Activated gamma-delta T cell treated with Interleukin-2 at 50 U/mL for 16 hours (primary cell): Measurements from ENCODE around the gene MICAL2.

ENCODE experiments used
- DNase-seq: peaks from one replicate; pipeline ENCODE4 v3.0.0-alpha.2; 2020

MICAL2 gene

DNA sequence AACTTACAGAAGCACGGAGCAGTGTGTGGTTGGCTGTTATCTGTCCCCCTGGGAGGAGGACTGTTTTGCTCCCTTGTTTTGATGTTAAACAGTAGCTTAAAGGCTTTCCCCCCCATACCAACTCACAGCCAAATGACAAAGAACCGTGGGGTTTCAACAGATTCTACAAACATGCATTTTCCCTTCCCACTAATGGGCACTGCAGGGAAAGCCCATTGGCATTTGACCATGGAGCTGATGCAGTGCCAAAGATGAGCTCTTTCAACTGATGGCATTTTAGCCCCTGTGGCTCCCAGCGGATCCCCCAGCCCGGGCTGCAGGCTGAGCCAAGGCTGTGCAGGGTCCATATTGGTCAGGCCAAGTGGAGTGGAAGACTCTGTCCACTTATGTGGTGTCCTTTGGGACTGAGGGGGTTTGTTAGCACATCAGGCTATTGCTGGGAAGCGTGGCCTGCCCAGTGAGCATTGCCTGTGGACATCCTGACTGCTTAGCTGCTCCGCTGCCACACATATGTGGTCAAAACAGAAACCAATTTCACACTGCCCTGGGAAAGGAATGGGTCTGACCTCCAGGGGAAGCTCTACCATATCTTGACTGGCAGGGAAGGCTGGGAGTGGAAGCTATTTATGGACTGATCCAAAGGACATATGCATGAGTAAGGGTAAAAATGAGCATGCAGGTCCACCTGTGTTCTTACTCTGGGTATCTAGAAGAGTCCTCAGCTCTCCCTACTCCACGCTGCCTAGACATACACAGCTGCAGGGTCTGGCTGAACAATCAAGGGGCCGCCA lies 150.5 kb downstream of the MICAL2 start:
- DNase-seq, result no peak

DNA sequence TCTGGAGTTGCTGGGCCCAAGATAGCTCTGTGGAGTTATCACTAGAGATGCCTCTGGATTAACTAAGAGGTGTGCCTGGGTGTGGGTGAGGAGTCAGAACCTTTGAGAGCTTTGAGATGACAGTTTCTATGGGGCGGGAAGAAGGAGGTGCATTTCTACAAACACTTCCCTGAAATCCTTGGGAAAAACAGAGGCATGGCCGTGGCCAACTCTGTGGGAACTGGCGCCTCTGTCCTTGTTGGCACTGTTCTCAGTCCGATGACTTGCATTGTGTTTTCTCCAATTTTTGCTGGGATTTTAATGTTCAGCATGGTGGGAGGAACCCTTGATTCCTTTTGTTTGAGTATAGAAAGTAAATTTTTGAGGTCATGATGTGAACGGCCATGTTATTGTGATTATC lies 151.2 kb downstream of the MICAL2 start:
- no peak for DNase-seq

DNA sequence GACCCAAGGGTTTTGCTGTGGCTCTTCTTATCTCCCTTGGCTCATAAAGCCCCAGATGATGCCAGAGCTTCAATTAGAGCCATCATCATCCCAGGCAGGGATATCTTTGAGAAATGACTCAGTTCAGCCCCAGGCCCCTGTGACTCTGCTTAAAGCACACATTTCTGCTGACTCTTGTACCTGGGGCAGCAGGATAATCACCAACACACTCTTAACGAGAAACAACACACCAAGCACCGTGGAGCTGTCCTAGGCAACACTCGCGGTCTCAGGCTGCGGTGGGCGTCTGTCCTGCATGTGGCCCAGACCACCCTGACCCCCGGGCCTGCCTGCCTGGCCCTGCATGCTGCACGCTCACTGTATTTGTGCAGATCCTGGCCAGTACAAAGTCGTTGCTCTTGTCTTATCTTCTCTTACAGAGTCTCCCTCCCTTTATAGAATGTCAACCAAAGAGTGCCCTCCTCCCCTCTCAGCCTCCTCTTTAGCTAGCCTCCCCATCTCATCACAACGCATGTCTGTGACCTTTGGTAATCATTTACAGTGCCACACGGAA lies 152.8 kb downstream of the MICAL2 start:
- DNase-seq, result no peak

DNA sequence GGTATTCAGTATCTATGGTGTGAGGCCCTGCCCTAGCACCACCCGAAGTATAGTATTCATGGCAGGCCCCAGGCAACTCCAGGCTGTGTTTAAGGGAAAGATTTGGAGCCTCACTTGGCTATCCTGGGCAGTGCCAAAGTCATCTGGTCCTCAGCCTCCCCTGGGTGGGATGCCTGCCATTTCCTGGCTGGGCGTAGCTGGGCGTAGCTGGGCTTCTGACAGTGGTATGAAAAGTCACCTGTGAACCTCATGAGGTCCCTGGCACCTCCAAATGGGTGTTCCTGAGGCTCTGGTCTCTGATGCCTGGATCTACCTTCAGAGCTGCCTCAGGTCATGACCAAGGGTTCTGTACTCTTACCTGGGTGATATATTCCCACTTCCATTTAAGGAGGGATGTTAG lies 154.0 kb downstream of the MICAL2 start:
- DNase-seq, result no peak

DNA sequence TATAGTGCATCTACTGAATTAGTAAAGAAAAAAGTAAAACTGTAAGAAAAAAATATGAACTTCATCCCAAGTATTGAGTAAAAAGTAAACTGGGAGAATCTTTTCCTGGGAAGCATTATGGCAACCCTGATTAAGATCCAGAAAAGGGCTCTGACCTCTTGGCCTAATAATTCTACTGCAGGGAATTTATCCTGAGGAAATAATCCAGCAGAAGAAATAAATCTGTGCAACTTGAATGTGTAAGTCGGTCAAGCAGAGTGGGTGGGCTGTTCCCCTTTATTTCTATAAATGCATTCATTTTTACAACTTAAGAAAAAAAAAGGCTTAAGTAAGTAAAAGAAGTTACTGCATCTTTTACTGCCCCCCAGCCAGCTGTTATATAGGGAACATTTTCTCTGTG lies 155.7 kb downstream of the MICAL2 start:
- no peak for DNase-seq

DNA sequence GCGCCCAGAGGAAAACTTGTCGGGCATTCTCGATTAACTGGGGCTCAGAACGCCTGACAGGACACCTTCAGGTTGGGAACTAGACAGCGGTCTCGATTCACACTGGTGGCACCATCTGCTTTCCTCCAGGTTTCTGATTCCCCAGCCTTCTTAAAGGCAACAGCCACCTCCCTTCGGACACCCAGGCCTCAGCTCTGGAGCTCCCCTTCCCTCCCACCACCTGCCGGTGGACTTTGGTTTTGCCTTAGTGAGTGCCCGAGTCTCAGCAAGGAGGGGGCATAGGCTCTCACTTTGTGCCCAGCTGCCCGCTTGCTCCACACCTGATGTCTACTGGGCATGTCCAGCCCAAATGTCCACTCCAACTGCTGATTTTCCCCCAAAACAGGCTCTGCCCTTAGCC lies 156.6 kb downstream of the MICAL2 start:
- DNase-seq, result no peak

DNA sequence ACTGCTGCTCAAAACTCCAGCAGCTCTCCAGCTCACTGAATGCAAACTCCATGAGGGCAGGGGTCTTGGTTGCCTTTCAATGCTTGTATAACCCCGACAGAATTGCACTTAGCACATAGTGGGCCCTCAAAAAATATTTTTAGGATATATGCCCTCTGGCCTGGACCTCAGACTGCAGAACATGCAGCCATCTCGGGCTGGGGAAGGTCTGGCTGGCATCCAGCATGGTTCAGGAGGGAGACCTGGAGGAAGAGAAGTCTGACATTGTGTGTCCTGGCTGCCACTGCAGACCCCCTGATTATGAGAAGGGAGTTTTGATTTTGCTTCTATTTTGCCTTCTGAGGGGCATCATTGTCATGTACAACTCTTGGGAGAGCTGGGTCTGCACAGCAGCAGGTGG lies 157.5 kb downstream of the MICAL2 start:
- no peak for DNase-seq

DNA sequence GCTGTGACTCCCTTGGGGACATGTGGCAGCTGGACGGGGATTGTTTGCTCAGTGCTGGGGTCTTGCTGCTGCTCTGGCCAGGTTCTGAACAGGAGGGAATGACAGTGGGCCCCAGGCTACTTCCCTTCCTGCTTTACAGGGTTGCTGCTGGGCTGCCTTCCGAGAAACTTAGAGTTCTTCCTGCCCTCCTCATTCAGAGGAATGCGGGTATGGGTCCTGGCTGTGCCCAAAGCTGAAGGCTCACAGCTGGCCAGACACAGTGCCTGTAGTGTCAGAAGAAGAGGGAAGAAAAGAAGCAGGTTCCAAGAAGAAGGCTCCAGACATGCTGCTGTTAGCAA lies 158.7 kb downstream of the MICAL2 start:
- DNase-seq, result no peak

DNA sequence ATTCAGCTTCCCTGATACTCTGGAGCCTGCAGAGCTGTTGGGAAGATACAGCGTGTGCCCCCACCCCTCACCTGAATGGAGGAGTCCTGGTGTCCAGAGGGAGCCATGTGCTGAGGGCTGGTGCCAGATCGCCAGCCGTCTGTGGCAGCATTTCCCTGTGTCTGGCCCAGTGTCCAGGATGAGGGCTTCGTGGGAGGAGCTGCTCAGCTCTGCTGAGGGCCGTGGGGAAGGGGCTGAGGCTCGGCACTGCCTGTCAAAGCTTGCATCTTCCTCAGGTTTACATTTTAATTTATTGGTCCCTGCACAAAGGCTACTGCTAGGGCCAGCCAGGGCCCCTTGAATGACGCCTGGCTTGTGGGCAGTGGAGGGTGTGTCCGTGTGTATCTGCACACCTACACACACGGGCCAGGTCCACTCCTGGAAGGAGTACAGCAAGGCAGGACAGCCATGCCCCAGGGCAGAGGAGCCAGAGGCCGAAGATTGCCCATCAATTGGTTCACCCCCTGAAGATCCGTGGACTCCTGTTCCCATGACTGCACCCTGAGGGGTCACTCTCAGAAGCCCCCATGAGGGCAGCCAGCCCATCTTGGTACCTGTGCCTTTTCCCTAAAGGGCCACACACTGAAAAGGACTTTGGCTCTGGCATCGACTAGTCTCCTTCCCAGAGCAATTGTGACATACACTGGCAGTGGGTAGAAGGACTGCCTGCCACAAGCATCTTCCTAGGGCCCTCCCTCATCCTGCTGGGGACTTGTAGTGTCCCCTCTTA lies 159.2 kb downstream of the MICAL2 start:
- DNase-seq, result no peak

DNA sequence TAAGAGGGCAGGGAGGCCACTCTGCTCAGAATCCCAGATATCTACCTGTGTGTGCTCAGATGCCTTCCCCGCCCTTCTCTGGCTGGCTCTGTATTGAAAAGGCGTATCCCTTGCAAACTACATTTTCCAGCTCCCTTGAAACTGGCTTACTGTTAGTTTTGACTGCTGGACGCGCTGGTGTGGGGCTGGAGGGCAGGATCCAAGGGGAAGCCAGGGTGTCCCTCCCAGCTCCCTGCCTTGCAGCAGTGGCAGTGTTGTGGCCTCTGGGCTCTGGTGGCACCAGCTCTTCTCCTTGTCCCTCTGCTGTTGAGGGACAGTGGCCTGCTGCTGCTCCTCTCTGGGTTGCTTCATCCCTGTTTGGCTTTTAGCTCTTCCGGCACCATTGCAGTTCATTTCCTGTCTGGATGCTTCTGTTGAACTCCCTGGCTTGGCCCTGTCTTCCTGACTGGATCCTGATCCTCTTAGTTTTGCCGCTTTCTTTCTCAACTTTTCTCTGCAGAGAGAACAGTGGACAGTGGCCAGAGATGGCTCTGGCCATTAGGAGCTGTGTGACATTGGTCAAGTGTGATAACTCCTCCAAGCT lies 159.9 kb downstream of the MICAL2 start:
- no peak for DNase-seq

DNA sequence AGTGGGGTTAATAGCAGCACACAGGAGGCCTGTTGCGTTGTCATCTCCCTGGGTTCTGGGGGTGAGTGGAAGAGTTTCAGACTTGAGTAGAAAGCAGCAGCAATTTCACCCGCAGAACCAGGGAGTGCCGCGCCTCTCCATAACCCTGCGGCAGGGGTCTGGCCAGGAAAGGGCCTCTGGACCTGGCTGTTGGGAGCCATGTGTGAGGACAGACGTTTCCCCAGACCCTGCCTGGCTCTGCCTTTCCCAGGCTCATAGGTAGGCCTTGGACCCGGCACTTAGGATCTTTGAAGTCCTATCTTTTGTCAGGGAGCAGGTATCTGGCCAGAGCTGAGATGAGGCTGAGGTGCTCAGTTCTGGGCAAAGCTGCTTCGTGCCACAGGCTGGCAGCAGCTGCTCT lies 160.4 kb downstream of the MICAL2 start:
- DNase-seq, result no peak

DNA sequence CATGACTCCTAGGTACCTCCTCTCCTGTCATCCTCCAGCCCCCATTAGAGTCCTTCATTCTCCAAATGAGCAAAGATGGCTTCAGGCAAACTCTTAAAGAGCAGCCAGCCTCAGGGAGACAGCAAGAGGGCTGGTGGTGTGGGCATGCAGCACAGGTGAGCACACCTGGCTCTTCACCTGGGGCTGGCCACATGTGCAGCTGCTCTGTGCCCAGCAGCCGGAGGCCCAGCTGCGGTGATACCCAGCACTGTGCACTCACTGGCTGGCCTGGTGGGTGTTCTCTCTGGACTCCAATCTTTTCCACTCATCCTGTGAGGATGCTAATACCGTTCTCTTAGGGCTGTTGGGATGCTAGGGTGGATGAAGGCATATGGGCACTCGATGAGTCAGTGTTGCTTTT lies 160.9 kb downstream of the MICAL2 start:
- DNase-seq, result no peak

DNA sequence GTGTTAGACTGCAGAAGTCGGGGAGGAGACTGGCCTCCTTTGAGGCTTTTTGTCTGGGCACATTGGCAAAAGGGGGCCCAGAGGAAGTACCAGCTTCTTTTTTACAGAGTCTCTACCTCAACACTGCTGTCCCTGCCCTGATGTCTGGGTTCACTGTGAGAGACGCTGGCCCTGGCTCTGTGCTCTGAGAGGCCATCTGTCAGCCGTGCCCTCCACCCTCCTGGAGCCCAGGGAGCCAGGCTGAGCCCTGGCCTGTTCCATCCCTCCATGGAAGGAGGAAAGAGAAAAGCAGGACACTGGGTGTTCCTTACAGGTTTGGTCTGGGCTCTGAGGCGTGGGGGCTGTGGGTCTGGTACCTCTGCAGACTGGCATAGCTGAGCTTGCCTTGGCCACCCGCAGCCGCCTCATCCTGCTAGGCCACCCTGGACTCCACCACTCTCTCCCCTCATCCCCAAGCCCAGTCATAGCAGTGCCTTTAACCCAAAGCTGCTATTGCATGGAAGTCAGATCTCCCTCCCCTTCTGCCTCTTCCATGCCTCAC lies 161.5 kb downstream of the MICAL2 start:
- no peak for DNase-seq

DNA sequence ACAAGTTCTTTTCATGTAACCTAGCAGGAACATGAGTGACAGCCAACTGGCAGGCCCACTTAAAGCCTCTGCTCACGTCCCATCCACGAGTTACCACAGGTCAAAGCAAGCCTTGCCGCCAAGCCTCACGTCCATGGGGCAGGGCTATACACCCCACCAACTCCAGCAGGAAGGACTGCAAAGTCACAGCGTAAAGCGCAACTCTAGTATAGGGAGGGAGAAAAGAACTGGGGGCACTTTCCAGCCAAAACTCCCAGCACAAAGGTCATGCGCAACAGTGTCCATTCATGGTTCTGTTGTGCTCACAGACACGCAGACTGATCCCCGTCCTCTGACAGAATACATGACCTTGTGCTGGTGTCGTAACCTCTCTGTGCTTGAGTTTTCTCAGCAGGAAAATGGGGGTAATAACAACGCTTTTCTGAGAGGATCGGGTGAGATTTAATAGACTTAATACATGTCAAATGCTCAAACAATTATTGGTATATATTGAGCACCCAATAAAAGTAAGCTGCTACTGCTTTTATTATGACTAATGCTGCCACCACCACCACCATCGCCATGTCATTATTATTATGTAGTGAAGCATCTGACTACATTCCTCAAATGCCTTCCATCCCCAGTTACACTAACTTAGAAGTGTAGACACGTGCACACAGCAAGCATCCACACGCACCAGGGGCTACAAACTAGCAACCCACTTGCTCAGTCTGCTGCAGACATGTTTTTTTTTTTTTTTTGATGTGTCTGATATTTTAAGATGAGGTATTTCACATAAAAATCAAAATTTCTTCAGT lies 162.6 kb downstream of the MICAL2 start:
- DNase-seq, result no peak

DNA sequence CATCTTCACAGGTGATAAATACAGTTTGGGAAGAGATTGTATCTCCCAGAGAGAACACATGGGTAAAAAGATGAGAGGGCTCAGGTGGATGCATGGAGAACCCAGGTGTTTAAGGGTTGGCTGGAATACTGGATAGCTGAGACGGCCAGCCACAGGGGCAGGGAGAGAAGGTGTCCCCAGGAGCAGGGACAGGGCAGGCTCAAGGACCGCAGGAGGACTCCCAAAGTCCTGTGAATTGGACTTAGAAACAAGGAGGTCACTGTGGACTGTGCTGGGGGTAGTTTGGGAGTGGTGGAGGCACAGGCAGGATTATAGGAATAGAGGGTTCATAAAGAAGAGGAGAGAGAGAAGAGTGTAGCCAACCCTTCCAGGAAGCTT lies 163.2 kb downstream of the MICAL2 start:
- no peak for DNase-seq

DNA sequence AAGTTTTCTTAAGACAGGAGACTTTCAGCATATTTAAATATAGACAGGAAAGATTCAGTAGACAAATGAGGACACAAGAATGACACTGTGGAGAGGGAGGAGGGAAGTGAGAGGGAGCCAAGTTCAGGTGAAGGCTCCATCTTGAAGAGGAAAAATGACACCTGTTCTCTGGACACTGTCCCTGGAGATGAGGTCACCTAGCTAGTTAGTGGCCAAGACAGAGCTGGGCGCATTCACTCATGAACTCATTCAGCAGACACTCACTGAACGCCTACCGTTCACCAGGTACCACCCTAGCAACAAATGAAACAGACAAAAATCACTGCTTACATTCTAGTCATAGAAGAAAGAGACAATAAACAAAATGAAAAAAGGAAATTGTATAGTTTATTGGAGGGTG lies 163.7 kb downstream of the MICAL2 start:
- no peak for DNase-seq

DNA sequence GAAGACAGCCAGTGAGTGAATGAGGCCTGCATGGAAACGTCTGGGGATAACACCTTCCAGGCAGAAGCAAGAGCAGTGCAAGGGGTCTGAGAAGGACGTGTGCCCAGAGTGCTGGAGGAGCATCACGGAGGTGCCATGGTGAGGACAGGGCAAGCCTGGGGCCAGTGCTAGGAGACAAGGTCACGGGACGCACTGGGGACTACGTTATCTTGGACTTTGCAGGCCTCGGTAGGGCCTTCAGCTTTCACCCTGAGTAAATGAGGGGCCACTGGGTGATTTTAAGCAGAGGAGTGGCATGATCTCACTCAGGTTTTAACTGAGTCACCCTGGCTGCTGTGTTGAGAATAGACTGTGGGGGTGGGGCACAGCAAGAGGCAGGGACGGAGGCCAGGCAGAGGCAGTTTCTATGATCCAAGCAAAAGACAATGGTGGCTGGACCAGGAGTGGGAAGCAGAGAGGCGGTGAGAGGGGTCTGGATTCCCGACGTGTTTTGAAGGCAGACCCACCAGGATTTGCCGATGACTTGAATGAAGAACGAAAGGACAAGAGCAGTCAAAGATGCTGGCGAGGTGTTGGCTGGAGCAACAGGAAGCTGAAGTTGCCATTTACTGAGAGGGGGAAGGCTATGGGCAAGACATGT lies 164.3 kb downstream of the MICAL2 start:
- no peak for DNase-seq

DNA sequence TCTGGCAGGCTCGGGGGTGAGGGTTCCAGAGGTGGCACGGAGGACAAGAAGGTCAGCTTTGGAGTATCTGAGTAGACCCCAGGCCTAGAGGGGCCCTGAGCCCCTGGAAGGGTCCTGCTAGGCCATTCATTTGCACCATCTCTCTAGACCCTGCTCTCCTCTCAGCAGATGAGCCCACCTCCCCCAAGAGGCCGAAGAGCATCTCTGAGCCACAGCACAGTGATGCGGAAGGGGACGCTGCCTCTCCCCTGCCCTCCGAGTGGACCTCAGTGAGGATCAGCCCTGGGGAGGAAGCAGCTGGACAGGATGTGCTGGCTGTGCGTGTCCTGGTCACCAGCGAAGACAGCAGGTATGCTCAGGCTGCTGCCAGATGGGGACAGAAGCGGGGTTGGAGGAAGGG lies 165.4 kb downstream of the MICAL2 start:
- DNase-seq, result no peak

DNA sequence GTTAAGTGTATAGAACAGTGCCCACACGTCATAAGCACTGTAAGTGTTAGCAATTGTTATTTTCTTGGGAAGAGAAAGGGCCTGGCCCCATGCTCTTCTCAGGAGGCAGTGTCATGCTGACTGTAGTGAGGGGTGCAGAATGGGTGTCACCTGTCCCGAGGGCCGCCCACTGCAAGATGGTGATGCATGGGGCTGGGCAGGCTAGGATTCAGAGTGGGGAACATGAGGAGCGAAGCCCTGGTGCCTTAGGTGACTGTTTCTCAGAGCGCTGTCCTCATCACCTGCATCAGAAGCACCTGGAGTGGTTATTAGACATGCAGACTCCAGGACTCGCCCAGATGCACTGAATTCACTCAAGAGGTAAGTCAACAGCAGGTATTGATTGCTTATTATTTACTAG lies 166.0 kb downstream of the MICAL2 start:
- DNase-seq, result no peak

DNA sequence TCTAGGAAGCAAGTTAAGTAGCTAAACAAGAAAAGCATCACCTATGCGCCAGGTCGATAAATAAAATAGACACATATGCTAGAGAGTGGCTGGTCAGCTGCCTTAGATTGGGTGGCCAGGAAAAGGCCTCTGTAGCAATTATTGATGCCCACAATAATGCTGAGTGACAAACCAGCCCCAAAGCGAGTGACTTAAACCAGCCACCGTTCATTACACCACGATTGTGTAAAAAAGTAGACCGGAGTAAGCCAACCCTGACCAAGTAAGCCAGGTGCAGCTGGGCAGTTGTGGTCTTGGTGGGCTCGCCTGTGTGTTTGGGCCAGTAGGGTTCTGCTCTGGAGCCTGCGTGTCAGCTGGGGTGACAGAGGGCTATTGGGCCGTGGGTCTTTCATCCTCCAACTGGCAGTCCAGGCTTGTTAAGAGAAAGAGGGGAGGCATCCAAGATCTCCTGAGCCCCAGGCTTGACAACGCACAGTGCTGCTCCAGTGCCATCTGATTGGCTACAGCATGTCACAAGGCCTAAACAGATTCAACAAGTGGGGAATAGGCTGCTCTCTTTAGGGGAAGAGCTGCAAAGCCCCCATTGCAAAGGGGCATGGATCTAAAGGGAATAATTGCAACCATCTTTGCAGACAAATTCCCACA lies 166.6 kb downstream of the MICAL2 start:
- DNase-seq, result no peak

DNA sequence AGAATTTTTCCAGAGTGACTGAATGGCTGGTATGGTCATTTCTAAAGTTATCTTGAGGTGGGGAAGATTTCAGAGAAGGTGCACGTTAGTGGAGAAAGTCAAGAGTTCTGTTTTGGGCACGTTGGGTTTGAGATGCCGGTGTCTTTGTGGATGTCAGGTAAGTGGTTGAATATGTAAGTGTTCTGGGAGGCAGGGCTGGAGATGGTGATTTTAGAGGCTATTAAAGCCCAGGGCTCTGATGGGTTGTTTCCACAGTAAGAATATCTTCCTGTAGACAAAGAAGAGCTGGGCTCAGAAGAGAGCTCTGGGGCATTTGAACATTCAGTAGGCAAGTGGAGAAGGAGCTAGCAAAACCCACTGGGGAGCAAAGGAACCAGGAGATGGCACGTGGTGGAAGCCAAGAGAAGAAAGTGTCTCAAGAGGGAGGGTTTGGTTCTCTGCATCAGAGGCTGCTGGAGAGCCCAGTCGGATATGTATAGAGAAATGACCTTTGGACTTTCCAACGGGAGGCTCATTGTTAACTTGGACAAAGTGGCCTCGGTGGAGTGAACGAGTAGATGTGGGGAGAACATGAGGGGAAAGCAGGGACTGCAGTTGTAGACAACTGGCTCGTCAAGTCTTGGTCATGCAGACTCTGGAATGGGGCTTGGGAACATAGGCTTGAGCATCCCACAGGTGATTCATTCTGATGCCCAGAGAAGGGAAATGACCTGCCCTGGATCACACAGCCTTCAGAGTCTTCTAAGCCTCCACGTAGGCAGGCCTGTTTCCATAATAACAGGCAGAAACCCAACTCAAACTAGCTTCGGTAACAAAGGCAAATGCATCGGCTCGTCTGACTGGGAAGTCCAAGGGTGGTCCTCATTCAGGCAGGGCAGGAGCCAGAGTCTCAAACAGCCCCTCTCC lies 168.6 kb downstream of the MICAL2 start:
- DNase-seq, result no peak
